A673 (cell line): Measurements from ENCODE around the gene ZNF121.

Source experiments
- CTCF ChIP-seq: fragments of 300-800, 200-600 bp; sonication (generic); conservative IDR thresholded peaks from 2 replicates; pipeline ENCODE4 v1.5.1; 2017; ENCODE audit warnings: low read depth, mild to moderate bottlenecking, antibody characterized with exemption, low read length, moderate library complexity, mixed read lengths
- EZH2 ChIP-seq: fragments of 200-600 bp; sonication (generic); IDR thresholded peaks from 2 replicates; pipeline ENCODE4 v1.6.1; 2017; ENCODE audit warnings: borderline replicate concordance, low read depth, mild to moderate bottlenecking, mixed read lengths, antibody characterized with exemption, low read length; ENCODE audit not compliant: poor library complexity, severe bottlenecking

GRCh38 chr19:9547870-9548269, 36.4 kb downstream of the ZNF121 start:
- no peak for TF ChIP-seq CTCF
- TF ChIP-seq EZH2 = no peak
